CD4-positive, alpha-beta T cell (primary cell): ENCODE measurements around the gene SSR3. TPM values are rescaled to one million over a fixed set of nuclear protein-coding genes. Genes with fewer than 3 reads are reported as not detected.

Source experiments
- ATAC-seq: fragments of 200-7000 bp; cut with Tn5 transposase; one replicate; pipeline ENCODE4 v1.10.0; 2022; ENCODE audit warnings: mild to moderate bottlenecking; ENCODE audit not compliant: poor library complexity
- CTCF ChIA-PET: fragments of 350-600 bp; sonication (Branson Sonifier 250); formaldehyde crosslinking; loops from one replicate; lab custom pipeline; 2021; ENCODE audit warnings: antibody characterized with exemption, inconsistent platforms; lab: Charles Lee
- POLR2A ChIA-PET: fragments of 350-600 bp; sonication (Branson Sonifier 250); formaldehyde crosslinking; loops from one replicate; lab custom pipeline; 2021; ENCODE audit warnings: antibody characterized with exemption, inconsistent platforms; lab: Charles Lee
- DNase-seq, 14 experiments: peaks; one replicate each; pipeline ENCODE4 v3.0.0-alpha.2; 2013 to 2020; ENCODE audit warnings: mixed read lengths in 2 of 14
- H3K27ac ChIP-seq, 2 donors: one replicate each; pipeline versions ENCODE4 v1.5.1 to v1.7.0; 2013; ENCODE audit warnings: low read length in 2 of 2, low read depth in 1 of 2, mild to moderate bottlenecking in 1 of 2
- H3K27me3 ChIP-seq, 2 experiments: 1 replicate in 1 of 2; 2 replicates in 1 of 2; pipeline versions ENCODE4 v1.6.1 to v1.7.0; 2013; ENCODE audit warnings: low read length in 2 of 2, control low read depth in 1 of 2, mild to moderate bottlenecking in 1 of 2, moderate library complexity in 1 of 2; ENCODE audit not compliant: insufficient read depth in 2 of 2, control insufficient read depth in 1 of 2
- H3K36me3 ChIP-seq: one replicate; pipeline ENCODE4 v1.6.1; 2013; ENCODE audit warnings: low read length, control low read depth; ENCODE audit not compliant: insufficient read depth
- H3K4me1 ChIP-seq: one replicate; pipeline ENCODE4 v1.6.1; 2013; ENCODE audit warnings: low read length, control low read depth; ENCODE audit not compliant: insufficient read depth
- H3K4me3 ChIP-seq: one replicate; pipeline ENCODE4 v1.5.1; 2013; ENCODE audit warnings: mild to moderate bottlenecking, low read length, moderate library complexity
- H3K9me3 ChIP-seq, 2 experiments: 1 replicate in 1 of 2; 2 replicates in 1 of 2; pipeline versions ENCODE4 v1.6.1 to v1.7.0; 2013; ENCODE audit warnings: low read length in 2 of 2, mild to moderate bottlenecking in 2 of 2, control low read depth in 1 of 2, moderate library complexity in 1 of 2; ENCODE audit not compliant: control insufficient read depth in 1 of 2, insufficient read depth in 1 of 2
- H3K27ac Mint-ChIP-seq: one replicate; pipeline ENCODE4 v1.8.0; 2020; ENCODE audit warnings: mixed read lengths
- H3K27me3 Mint-ChIP-seq: one replicate; pipeline ENCODE4 v1.8.0; 2021; ENCODE audit warnings: mixed read lengths
- H3K36me3 Mint-ChIP-seq: one replicate; pipeline ENCODE4 v1.8.0; 2021; ENCODE audit warnings: low read depth, mixed read lengths
- H3K4me1 Mint-ChIP-seq: one replicate; pipeline ENCODE4 v1.8.0; 2021; ENCODE audit warnings: low read depth, mixed read lengths
- H3K4me3 Mint-ChIP-seq: one replicate; pipeline ENCODE4 v1.8.0; 2020; ENCODE audit warnings: mild to moderate bottlenecking, mixed read lengths
- H3K9me3 Mint-ChIP-seq: one replicate; pipeline ENCODE4 v1.8.0; 2020; ENCODE audit warnings: mixed read lengths
- CTCF ChIP-seq: fragments of 200-600 bp; IDR thresholded peaks from one replicate; pipeline ENCODE4 v1.8.0; 2022; ENCODE audit warnings: antibody characterized with exemption, mild to moderate bottlenecking
- intact Hi-C, 2 experiments: fragments of 100-400 bp; cut with DNase I in 1 of 2; cut with micrococcal nuclease in 1 of 2; formaldehyde crosslinking; loops; one replicate each; pipeline versions ENCODE4 v1.15.1 to v1.9.0; 2023 to 2025; cut with DNase I, micrococcal nuclease
- polyA plus RNA-seq, 2 donors: library from polyadenylated mRNA; unstranded; fragments of 120-200 nt; gene quantifications; one replicate each; pipeline ENCODE4 v1.2.1, GENCODE V29; 2013
- total RNA-seq, 174 experiments: library from RNA in 2 of 174; stranded (reverse) in 2 of 174; gene quantifications; one replicate each; pipeline ENCODE4 v1.2.3 and lab custom pipeline; 2021 to 2026

Gene SSR3
- total RNA-seq = 10 to 100 TPM; 78.8 to 79.5 TPM
- polyA plus RNA-seq (2013, experiment 1 of 2) = 62.8 TPM
- polyA plus RNA-seq (2013, experiment 2 of 2) = 62.7 TPM
- 76.4 to 299 (median 165) reads per million in 172 experiments for total RNA-seq (lab: John Stamatoyannopoulos, UW)

GRCh38 chr3:156554842-156555687 is at the start of gene SSR3:
SSR3 (minus strand) TSS chr3:156555117; CDS start chr3:156555089, 28 bp downstream.
- H3K9me3 Mint-ChIP-seq = no peaks in the 10 kb centered on the region
- H3K27me3 Mint-ChIP-seq = peaks cover 5% of the 10 kb centered on the region
- peak; percentile 95 to 100 (median 98) for DNase-seq
- Histone ChIP-seq H3K4me1 (peaks cover 19% of the 10 kb centered on the region), H3K9me3 (no peaks in the 10 kb centered on the region), H3K27ac (peak within 1 kb of the TSS; percentile 48 to 76), H3K36me3 (peaks cover 16% of the 10 kb centered on the region), H3K4me3 (peak within 1 kb of the TSS; percentile 65), H3K27me3 (no peaks in the 10 kb centered on the region)
- H3K4me3 Mint-ChIP-seq = peak within 1 kb of the TSS; percentile 97
- H3K4me1 Mint-ChIP-seq = peaks cover 52% of the 10 kb centered on the region
- CTCF ChIA-PET = interaction anchor here (0.7 to 2.2 kb wide), 9 partner anchors 14 to 620 kb away, joined by 3 to 12 read pairs (median 4); partner anchors contain the start of gene TIPARP
- H3K27ac Mint-ChIP-seq = peak within 1 kb of the TSS; percentile 90
- ATAC-seq = peak; percentile 98
- no peak for TF ChIP-seq CTCF
- POLR2A ChIA-PET = interaction anchor here (0.6 to 3.2 kb wide), 37 partner anchors 11 to 1555 kb away, joined by 3 to 91 read pairs (median 4); partner anchors contain the start of genes CCNL1, GMPS, LEKR1 and RSRC1
- intact Hi-C loops = loop anchor here (1.0 to 10.0 kb wide), 10 partner anchors 119 to 690 kb away; partner anchors contain the start of genes TIPARP (in 2 of the 2) and LEKR1 (in 1 of the 2)
- H3K36me3 Mint-ChIP-seq = peaks cover 51% of the 10 kb centered on the region

GRCh38 chr3:156604064-156604641 is 49.2 kb upstream of the SSR3 start:
- Histone ChIP-seq H3K4me1 (peaks cover 9% of the 10 kb centered on the region), H3K4me3 (no peak overlapping the region), H3K27me3 (peaks cover 0 to 15% of the 10 kb centered on the region in 2 experiments), H3K36me3 (no peaks in the 10 kb centered on the region), H3K27ac (no peak overlapping the region), H3K9me3 (peaks cover 0 to 3% of the 10 kb centered on the region in 2 experiments)
- Mint-ChIP-seq H3K27me3 (peaks cover 42% of the 10 kb centered on the region), H3K9me3 (no peaks in the 10 kb centered on the region), H3K4me3 (no peak overlapping the region), H3K27ac (no peak overlapping the region), H3K4me1 (peaks cover 20% of the 10 kb centered on the region), H3K36me3 (no peaks in the 10 kb centered on the region)
- no peak for TF ChIP-seq CTCF
- DNase-seq (no peak), ATAC-seq (no peak)
- ChIA-PET POLR2A (no interaction called here), CTCF (no interaction called here)
- intact Hi-C loops = loop anchor here in 1 of 2 experiments (5.0 kb wide), 1 partner anchor 68 kb away; the partner anchor contains the start of gene TIPARP

GRCh38 chr3:156603379-156604017 is 48.6 kb upstream of the SSR3 start:
- no peaks in the 10 kb centered on the region for H3K36me3 ChIP-seq
- Mint-ChIP-seq H3K9me3 (no peaks in the 10 kb centered on the region), H3K27me3 (peaks cover 37% of the 10 kb centered on the region), H3K36me3 (no peaks in the 10 kb centered on the region), H3K27ac (no peak overlapping the region), H3K4me3 (no peak overlapping the region), H3K4me1 (peaks cover 20% of the 10 kb centered on the region)
- no peak for ATAC-seq
- ChIA-PET POLR2A (no interaction called here), CTCF (no interaction called here)
- no peak for DNase-seq
- peaks cover 0 to 3% of the 10 kb centered on the region in 2 experiments for H3K9me3 ChIP-seq
- intact Hi-C loops = loop anchor here in 1 of 2 experiments (5.0 kb wide), 1 partner anchor 69 kb away; the partner anchor contains the start of gene TIPARP
- no peak overlapping the region for H3K27ac ChIP-seq
- no peak overlapping the region for H3K4me3 ChIP-seq
- peaks cover 0 to 15% of the 10 kb centered on the region in 2 experiments for H3K27me3 ChIP-seq
- peaks cover 9% of the 10 kb centered on the region for H3K4me1 ChIP-seq
- TF ChIP-seq CTCF = no peak
